ENCODE results near the gene TEKTIP1. TPM values are rescaled to one million over a fixed set of nuclear protein-coding genes. Genes with fewer than 3 reads are reported as not detected.
A peak's percentile ranks its signal among the peaks of the same experiment; 100 is the strongest.
"Not testable (repeated sequence)": the region's sequence is repeated elsewhere in the genome, so short reads cannot be mapped to it uniquely, and the experiment has no call there.

TEKTIP1 gene
- total RNA-seq, 1 donor from 2014 or later, result not detected

GRCh38 chr19:3507371-3508120, 31.4 kb upstream of the TEKTIP1 start:
- peak; percentile 40 for DNase-seq (ENCODE audit: low spot score)

GRCh38 chr19:3508121-3508661, 30.8 kb upstream of the TEKTIP1 start:
- not testable (repeated sequence) for DNase-seq (ENCODE audit: low spot score)

GRCh38 chr19:3508771-3509535, 30.0 kb upstream of the TEKTIP1 start:
- DNase-seq (ENCODE audit: low spot score), result no peak

GRCh38 chr19:3509566-3509989, 29.4 kb upstream of the TEKTIP1 start:
- DNase-seq (ENCODE audit: low spot score), result no peak

- DNase-seq (ENCODE audit: low spot score), result no peak
Measured at GRCh38 chr19:3510727-3511126, 28.2 kb upstream of the TEKTIP1 start.

- DNase-seq (ENCODE audit: low spot score), result no peak
Measured at GRCh38 chr19:3511506-3512251, 27.3 kb upstream of the TEKTIP1 start.

- DNase-seq (ENCODE audit: low spot score), result no peak
Measured at GRCh38 chr19:3512562-3513228, 26.3 kb upstream of the TEKTIP1 start.

- DNase-seq (ENCODE audit: low spot score), result no peak
Measured at GRCh38 chr19:3513229-3514140, 25.5 kb upstream of the TEKTIP1 start.

GRCh38 chr19:3514930-3515329, 24.0 kb upstream of the TEKTIP1 start:
- DNase-seq (ENCODE audit: low spot score), result no peak

GRCh38 chr19:3515891-3516422, 23.0 kb upstream of the TEKTIP1 start:
- no peak for DNase-seq (ENCODE audit: low spot score)

- DNase-seq (ENCODE audit: low spot score), result no peak
Measured at GRCh38 chr19:3516675-3517207, 22.2 kb upstream of the TEKTIP1 start.

GRCh38 chr19:3517638-3518037, 21.3 kb upstream of the TEKTIP1 start:
- no peak for DNase-seq (ENCODE audit: low spot score)

- no peak for DNase-seq (ENCODE audit: low spot score)
Measured at GRCh38 chr19:3518255-3518654, 20.7 kb upstream of the TEKTIP1 start.

GRCh38 chr19:3518659-3519058, 20.3 kb upstream of the TEKTIP1 start:
- no peak for DNase-seq (ENCODE audit: low spot score)

GRCh38 chr19:3519126-3519525, 19.8 kb upstream of the TEKTIP1 start:
- no peak for DNase-seq (ENCODE audit: low spot score)

- DNase-seq (ENCODE audit: low spot score), result peak; percentile 35
Measured at GRCh38 chr19:3520166-3521103, 18.5 kb upstream of the TEKTIP1 start.

GRCh38 chr19:3521104-3521445, 17.9 kb upstream of the TEKTIP1 start:
- no peak for DNase-seq (ENCODE audit: low spot score)

- no peak for DNase-seq (ENCODE audit: low spot score)
Measured at GRCh38 chr19:3522421-3523360, 16.3 kb upstream of the TEKTIP1 start.

Measured in umbilical cord (tissue), 2 donors.